GM13977 (cell line): Measurements from ENCODE around the gene AGRP.
A peak's percentile ranks its signal among the peaks of the same experiment; 100 is the strongest.
"Not testable (repeated sequence)": the region's sequence is repeated elsewhere in the genome, so short reads cannot be mapped to it uniquely, and the experiment has no call there.

Experiments used
- DNase-seq: peaks from one replicate; pipeline ENCODE4 v3.0.0; 2012; ENCODE audit warnings: low spot score
- in situ Hi-C: fragments of 300-500 bp; cut with MboI; formaldehyde crosslinking; loops from one replicate; pipeline ENCODE4 v1.12.0; 2022; ENCODE audit warnings: low sequenced_read_pairs, low pct_unique_long_range_greater_than_20kb, mixed read lengths, inconsistent platforms; ENCODE audit not compliant: unreplicated experiment
- TF ChIP-seq, protein P1 (sequence below): IDR thresholded peaks from 2 replicates; pipeline ENCODE4 v1.5.1; 2012; ENCODE audit warnings: mild to moderate bottlenecking, control low read depth; ENCODE audit not compliant: insufficient read depth; ENCODE audit errors: extremely low read depth, missing control alignments

AGRP gene

GRCh38 chr16:67517155-67517445, 33.8 kb upstream of the AGRP start:
- TF ChIP-seq, protein P1, sequence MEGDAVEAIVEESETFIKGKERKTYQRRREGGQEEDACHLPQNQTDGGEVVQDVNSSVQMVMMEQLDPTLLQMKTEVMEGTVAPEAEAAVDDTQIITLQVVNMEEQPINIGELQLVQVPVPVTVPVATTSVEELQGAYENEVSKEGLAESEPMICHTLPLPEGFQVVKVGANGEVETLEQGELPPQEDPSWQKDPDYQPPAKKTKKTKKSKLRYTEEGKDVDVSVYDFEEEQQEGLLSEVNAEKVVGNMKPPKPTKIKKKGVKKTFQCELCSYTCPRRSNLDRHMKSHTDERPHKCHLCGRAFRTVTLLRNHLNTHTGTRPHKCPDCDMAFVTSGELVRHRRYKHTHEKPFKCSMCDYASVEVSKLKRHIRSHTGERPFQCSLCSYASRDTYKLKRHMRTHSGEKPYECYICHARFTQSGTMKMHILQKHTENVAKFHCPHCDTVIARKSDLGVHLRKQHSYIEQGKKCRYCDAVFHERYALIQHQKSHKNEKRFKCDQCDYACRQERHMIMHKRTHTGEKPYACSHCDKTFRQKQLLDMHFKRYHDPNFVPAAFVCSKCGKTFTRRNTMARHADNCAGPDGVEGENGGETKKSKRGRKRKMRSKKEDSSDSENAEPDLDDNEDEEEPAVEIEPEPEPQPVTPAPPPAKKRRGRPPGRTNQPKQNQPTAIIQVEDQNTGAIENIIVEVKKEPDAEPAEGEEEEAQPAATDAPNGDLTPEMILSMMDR = no peak
- in situ Hi-C loops = no loop called here
- DNase-seq = no peak

- in situ Hi-C loops = no loop called here
- DNase-seq = no peak
- TF ChIP-seq, protein P1 = no peak
These were observed 33.2 kb upstream of the AGRP start for GRCh38 chr16:67516296-67517154.

- TF ChIP-seq, protein P1 = peak; percentile 77
- peak; percentile 70 for DNase-seq
- in situ Hi-C loops = no loop called here
These were observed 31.1 kb upstream of the AGRP start for GRCh38 chr16:67514382-67514828.

- TF ChIP-seq, protein P1 = peak; percentile 7
- in situ Hi-C loops, DNase-seq: not testable (repeated sequence)
These were observed 30.5 kb upstream of the AGRP start for GRCh38 chr16:67513892-67514291.

GRCh38 chr16:67509016-67509415, 25.7 kb upstream of the AGRP start:
- TF ChIP-seq, protein P1 = no peak
- in situ Hi-C loops = no loop called here
- no peak for DNase-seq

DNA sequence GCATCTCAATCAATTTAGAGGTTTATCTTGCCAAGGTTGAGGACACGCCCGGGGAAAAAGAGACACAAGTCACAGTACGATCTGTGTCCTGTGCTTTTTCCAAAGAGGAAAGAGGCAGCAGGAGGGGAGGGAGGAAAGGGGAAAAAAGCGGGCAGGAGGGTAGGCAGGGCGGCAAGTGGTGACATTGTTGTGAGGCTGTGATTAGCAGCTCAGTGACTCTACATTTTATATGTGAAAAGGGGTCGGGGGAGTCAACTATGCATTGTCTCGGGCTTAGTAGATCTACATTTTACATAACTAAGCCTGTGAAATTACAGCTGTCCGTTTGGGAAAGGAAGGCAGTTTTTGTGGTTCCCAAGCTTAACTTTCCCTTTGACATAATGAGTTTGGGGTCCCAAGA, 23.1 kb upstream of the AGRP start:
- DNase-seq = no peak
- TF ChIP-seq, protein P1 = no peak
- in situ Hi-C loops = no loop called here
